HTERT RPE-1 (cell line): ENCODE data around the gene TMIGD1.

Experiments
- in situ Hi-C: fragments of 300-500 bp; cut with MboI; formaldehyde crosslinking; loops from 4 replicates; pipeline ENCODE4 v1.14.3; 2020; ENCODE audit warnings: low sequenced_read_pairs

TMIGD1 gene

DNA sequence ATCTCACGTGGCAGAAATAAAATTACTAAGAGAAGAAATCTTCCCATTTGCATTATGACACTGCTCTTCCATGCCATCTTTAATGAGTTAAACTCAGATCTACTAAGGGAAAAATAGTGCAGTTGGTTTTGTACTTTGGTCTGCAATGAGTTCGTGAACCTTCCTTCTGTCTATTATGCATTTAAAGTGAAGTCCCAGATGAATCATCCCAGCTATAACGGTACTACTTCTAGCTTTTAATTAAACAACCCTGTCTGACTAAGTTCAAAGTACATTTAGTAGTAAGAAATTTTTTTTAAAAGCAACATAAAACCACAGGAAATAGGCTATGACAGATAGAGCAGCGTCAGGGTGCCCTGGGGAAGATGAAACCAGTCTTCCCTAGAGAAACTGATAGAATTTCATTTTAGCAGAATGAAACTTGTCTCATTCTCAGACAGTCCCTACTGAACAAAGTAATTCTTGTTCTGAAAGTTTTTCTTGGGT lies 1.8 kb downstream of the TMIGD1 start:
- in situ Hi-C loops = no loop called here

DNA sequence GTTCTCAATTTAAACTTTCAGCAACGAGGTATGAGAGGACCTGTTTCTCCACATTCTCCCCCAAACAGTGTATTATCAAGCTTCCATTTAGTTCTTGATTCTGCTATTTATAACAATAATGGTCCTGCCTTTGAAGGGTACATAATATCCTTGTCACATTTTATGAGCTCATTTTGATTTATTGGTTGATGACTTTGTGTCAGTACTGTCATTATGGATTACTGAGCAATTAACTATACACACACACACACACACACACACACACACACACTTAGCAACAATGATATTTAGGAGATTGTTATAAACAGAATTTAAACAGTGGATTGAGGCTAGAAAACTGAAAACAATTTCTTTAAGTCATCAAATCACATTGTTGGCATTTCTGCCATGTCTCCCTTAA lies 7.0 kb downstream of the TMIGD1 start:
- in situ Hi-C loops = no loop called here

DNA sequence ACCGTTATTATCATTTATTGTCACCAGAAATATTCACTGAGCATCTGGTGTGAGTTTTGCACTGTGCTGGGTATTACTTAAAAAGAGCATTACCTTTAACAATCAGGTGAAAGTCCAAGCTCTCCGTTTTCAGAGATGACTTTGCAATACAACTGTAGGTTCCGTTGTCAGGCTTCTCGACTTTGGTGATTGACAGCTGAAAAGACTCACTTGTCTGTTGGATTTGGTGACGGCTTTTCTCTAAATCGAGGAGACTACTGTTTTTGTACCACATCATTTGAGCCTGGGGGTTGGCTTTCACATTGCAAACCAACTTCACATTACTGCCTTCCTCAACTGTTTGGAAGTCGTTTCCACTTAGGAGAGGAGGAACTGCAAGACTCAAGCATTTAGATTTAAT lies 9.1 kb downstream of the TMIGD1 start:
- in situ Hi-C loops = no loop called here

DNA sequence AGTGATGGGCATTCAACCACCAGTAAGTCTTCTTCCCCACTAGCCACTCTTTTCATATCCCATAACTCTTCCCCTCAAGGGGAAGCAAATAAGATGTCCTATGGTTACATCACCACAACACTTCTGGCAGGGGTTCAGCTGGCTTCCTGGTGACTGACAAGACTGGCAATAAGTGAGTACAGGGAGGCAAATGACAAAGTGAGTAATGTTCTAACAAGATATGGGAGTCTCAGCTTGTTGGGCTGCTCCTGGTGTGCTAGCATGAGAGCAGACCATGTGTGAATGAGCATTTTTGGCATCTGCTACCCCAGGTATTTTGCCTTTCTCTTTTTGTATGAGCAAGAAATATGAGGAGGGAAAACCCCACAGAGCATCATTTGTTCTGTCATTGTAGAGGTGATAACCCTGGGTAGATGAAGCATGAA lies 9.9 kb downstream of the TMIGD1 start:
- in situ Hi-C loops = no loop called here

DNA sequence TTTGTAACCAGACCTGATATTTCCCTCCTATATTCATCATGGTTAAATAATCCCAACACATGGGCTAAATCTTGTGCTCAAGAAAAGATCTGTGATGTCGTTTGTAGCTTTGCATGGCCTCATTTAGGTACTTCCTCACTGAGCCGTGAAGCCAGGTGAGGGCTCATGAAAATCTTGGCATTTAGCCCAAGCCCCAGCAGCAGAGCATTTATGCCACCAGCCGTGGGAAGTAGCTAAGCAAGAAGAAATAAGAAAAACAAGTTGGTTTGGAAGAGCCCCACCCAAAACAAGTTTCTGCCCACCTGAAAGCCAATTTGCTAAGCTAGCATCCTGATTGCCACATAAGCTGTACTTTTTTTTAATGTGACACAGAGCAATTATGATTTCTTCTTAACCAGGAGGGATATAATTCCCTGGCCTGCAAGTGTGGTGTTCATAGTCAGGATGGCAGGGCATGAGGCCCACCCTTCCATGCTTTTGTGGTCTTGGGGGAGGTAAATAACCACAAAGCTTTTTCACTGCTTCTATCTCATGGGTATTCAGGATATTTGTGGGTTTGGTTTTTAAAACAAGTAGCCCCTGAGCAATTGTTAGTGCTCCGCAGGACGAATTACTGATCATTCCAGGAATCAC lies 10.5 kb downstream of the TMIGD1 start:
- in situ Hi-C loops = no loop called here

DNA sequence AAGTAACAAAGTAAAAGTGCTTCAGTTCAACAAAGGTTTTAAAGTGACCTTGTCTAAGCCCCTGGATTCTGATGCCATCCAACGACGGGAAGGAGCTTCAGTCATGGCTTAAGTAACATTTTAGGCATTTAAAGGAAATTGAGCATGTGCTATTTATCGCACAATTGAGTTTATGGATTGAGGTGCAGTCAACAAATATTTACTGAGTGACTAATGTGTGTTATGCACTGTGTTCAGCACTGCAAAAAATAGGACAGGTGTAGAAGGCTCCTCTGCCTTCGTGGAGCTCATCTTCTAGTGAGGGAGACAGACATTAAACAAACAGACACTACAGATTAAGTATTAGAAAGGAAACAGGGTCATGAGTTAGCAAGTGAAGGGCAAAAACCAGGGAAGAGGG lies 12.5 kb downstream of the TMIGD1 start:
- in situ Hi-C loops = no loop called here

DNA sequence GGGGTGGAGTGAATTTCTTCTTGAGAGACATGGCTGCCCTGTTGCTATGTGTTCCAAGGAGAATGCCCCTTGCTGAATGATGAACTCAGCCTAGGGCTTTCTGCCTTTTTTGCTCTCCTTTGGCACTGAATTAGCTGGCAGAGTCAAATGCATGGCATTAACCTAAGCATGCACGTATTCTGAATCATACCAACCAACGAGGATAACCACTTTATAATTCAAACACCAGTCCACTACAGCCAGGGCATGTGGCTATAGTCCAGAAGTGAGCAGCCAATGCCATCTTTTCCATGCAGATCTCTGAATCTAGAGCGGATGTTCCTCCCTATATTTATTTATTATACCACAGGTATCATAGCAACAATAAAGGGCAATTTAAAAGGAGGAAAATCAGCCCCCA lies 15.7 kb downstream of the TMIGD1 start:
- in situ Hi-C loops = no loop called here

DNA sequence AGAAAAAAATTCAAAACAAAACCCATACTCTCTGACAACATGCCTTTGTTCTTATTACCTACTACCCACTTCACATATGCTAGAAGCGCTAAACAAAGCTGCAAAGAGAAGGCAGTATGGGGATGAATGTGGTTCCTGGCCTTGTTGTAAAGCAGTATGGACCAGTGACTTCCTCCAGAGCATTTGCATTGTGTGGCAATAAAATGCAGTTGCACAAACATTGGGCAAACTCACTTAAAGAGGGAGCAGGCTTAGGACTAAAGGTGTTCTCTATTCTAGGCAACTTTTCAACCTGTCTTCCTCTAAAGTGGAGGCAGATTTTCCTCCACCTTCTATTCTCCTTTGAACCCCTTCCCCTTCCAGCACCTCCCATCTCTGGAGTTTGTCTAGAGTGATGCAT lies 17.1 kb downstream of the TMIGD1 start:
- in situ Hi-C loops = no loop called here

DNA sequence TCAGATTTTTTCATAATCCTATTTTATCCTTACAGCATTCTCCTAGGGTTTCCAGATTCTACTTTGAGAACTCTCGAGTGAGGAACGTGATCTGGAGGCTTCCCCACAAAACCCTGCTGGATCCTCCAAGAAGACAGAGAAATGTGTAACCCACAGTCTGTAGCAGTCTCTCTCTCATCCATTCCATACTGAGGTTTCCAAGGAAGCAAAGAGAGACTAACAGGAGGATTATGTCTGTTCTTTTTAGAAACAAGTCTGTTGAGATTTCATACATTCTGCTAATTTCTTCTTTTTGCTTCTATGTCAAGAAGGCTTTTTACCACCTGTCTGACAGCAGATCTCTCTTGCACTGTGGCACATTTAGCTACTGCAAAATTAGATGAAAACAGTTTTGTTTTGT lies 18.8 kb downstream of the TMIGD1 start:
- in situ Hi-C loops = no loop called here

DNA sequence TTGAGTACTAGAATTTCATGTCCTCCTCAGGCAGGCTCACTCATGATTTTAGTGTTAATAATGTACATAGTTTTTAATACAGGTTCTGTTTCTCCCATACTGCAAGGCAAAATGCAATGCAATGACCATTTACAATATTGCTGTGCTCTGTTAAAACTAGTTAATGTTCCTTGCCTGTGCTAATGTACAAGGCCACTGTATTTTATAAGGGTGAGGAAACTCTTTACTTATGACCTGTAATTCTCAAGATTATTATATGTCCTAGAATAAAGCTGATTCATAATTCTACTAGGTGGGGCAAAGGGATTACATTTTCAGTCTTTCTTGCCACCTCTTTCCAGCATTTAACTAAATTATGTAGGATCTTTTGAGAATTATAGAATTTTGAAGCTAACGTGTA lies 19.4 kb downstream of the TMIGD1 start:
- in situ Hi-C loops = no loop called here

DNA sequence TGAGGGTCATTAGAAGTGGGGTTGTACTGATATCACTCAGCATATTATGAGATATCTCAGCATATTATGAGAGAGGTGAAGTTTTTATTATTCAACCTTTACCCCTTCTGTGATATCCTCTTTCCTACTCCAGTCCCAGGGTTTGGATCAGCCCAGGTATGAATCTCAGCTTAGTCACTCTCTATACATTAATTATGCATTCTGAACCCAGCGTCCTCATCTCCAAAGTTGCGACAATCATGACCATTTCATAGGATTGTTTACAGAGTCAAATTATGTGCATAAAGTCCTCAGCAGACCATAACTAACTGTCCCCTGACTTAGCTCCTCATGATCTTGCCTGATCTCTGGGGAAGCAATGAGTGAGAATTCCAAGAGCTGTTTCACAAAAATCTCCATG lies 21.6 kb downstream of the TMIGD1 start:
- in situ Hi-C loops = no loop called here

DNA sequence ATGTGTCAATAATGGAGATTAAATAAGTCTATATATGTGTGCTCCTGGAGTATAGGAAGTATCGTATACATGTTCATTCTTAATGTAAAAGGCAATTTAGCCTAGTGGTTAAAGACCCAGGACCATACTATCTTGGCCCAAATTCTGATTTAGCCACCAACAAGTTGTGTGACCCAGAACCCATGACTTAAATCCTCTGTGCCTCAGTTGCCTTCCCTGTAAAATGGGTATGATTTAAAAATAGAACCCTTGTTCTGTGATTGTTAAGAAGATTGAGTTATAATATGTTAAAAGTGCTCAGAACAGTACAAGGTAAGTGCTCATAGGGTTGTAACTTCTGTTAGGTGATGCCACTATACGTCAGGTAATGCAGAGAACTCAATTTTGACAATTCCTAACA lies 23.3 kb downstream of the TMIGD1 start:
- in situ Hi-C loops = no loop called here

DNA sequence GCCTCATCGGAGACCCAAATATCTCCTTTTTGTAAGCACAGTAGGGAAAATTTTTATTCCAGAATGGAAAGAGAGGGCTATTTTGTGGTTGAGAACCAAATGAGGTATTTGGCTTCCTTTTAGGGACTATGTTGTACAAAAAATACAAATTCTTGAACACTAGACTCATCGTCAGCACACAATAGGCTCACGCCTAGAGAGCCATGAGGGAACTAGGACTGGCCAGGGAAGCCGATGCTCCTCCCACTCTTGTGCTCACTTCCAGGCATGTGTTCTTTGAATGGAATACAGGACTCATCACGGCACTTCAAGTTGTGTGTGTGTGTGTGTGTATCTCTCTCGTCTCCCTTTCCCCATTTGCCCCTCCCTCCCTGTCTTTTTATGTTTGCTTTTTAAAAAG lies 24.3 kb downstream of the TMIGD1 start:
- in situ Hi-C loops = no loop called here

DNA sequence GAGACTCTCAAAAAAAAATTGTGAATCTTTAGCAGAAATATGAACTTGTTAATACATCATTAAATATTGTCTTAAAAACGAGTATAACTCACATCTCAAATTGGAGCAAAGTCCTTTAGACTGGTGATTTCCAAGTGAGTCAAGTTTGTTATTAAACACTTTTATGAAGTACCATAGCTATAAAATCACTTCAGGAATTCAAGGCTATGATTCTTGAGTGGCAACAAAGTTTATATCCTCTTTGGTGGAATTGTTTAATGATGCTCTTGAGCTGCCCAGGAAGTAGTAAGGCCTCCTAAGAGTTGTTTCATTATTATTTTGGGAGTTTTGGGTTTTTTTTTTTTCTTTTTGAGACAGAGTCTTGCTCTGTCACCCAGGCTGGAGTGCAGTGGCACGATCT lies 25.5 kb downstream of the TMIGD1 start:
- in situ Hi-C loops = no loop called here

DNA sequence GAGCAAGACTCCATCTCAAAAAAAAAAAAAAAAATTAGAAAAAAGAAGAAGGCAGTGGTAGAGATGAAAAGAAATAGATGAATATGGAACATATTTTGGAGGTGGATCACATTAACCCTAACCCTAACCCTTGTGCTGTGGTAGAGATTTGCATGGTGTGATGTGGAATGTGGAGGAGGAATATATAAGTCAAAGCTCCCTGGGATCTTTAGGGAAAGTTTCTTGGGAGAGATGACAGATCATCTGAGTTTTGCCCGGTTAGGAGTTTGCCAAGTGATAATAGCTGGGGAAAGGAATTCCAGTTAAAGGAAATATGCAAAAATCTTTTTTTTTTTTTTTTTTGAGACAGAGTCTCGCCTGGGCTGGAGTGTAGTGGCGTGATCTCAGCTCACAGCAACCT lies 29.1 kb downstream of the TMIGD1 start:
- in situ Hi-C loops = no loop called here

DNA sequence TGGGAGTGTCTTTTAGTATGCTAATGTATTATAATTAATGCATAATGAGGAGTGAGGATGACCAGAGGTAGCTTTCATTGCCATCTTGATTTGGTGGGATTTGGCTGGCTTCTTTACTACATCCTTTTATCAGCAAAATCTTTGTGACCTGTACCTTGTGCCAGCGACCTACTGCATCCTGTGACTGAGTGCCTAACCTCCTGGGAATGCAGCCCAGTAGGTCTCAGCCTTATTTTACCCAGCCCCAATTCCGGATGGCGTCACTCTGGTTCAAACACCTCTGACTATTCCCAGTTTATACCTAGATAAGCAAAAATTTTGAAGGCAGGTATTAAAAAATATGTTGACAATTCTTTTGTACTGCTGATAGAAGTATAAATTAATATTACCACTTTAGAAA lies 31.6 kb downstream of the TMIGD1 start:
- in situ Hi-C loops = no loop called here

DNA sequence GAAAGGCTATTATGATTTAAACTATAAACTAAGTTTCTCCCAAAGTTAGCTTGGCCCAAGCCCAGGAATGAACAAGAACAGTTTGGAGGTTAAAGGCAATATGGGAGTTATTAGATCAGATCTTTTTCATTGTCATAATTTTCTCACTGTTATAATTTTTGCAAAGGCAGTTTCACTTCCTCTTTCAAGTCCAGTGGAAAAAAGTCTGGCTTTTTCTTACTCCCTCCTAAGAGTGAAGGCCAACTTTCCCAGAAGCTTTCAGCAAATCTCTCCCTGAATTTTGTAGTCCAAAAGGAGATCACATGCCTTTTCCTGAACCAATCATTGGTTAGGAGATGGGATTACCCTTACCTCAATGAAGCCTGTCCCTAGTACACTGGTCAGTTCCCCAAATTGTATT lies 33.0 kb downstream of the TMIGD1 start:
- in situ Hi-C loops = no loop called here

DNA sequence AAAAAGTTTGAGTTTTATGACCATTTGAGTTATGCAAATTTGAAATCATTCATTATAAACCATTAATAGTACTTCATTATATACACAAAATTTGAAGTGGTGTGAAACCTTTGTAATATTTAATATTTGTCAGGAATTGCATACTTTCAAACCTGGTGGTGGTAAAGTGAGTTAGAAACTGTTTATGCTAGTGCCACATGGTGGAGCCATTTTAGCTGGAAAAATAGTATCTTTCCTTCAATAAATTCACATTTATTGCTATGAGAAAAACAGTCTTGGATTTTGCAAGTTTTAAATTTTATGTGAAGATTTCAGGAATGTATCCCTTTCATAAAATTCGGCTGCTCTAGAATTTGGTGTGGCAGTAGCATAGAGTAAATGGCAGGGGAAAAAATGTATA lies 34.9 kb downstream of the TMIGD1 start:
- in situ Hi-C loops = no loop called here

DNA sequence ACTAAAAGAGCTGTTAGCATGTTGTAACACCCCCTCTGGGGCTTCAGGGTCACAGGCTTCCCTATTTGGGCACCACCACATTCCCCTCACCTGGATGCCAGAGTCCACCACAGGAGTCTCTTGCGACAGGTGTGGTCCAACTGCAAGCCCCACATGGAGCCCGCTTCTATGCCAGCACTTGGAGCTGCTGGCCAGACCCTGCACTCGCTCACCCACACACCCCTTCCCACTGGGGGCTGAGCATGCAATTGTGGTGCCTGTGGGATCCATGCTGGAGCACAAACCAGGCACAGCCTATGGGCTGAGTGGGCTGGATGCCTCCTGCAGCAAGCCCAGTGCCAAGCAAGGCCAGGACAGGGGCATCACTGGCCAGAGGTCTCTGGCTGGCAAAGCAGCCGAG lies 36.1 kb downstream of the TMIGD1 start:
- in situ Hi-C loops = no loop called here

DNA sequence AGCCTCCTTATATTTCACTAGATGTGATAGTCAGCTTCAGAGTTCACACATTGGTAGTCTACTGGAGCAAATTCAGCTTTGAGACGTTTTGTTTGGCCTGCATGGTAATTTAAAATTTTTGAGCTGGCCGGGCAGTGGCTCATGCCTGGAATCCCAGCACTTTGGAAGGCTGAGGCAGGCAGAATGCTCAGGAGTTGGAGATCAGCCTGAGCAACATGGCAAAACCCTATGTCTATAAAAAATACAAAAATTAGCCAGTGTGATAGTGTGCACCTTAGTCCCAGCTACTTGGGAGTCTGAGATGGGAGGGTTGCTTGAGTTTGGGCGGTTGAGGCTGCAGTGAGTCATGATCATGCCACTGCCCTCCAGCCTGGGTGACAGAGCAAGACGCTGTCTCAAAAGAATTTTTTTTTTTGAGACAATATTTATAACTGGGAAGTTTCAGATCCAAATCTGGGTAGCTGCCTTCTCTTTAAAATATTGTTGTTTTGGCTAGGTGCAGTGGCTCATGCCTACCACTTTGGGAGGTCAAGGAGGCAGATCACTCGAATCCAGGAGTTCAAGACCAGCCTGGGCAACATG lies 37.3 kb downstream of the TMIGD1 start:
- in situ Hi-C loops = no loop called here

DNA sequence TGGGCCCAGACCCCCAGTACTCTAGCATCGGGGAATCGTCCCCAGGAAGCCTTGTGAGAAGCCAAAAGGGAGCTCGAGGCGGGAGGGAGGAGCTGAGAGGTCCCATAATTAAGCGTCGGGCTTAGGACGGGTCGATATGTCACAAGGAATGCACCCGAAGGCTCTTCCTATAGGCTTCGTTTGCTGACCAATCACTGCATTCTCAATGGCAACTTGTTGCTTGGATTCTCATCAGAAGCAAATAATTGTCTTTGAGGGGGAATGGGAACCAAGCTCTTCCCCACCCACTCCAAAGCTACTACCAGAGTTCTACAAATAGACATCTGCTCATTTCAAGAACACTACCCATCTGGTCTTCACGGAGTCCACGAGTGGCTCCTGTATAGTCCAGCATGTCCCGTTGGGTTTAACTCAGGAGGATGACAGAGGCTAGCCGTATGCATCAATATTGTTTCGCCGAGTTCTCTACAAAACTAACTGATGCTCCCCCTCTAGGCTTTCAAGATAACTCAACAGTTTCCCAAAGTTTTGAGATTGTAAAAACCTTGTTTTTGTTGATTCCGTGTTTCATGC lies 41.5 kb downstream of the TMIGD1 start:
- in situ Hi-C loops = no loop called here

DNA sequence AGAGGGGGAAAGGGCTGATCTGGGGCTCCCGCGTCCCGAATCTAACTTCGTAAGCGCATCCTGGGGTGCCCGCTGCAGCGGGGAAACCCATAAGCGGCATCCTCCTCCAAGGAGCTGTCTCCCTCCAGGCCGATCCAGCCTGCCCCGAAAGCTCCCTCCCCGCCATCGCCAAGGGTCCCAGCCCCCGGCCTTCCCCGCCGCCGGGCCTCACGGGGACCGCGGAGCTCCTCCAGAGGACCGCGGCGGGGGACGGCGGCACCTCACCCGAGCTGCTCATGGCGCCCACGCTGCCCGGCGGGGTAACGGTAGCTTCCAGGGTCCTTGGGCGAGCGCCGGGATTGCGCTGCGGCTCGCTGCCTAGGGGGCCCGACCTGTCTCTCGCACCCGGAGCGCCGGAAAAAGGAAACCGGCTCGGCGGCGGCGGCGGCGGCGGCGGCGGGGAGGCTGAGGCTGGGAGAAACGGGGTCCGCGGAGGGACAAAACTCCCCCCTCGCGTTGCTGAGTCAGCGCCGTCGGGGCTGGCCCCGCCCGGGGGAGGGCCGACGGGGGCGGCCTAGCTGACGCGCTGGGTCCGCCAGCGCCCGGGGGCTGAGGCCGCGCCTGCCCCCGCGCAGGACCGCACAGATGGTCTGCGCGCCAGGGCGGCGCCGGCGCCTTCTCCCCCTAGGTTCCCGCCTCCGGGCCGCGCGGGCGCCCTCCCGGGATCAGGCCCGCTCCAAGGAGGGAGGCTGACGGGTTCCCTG lies 42.1 kb downstream of the TMIGD1 start, which contains the start of gene BLMH:
Gene BLMH, minus strand, starts transcription at position 402 of the 743 bp plus-strand sequence. Its CDS starts 125 bp downstream, at position 277.
- in situ Hi-C loops = no loop called here
